ENCODE data around the gene DDX5.
"Not testable (repeated sequence)": the region's sequence is repeated elsewhere in the genome, so short reads cannot be mapped to it uniquely, and the experiment has no call there.

Gene DDX5

GRCh38 chr17:64480951-64481350, 25.1 kb downstream of the DDX5 start:
- Histone ChIP-seq H3K27me3 (ENCODE audit: insufficient read depth, poor library complexity, severe bottlenecking) (no peaks in the 10 kb centered on the region), H3K9me3 (ENCODE audit: severe bottlenecking) (no peaks in the 10 kb centered on the region), H3K4me1 (ENCODE audit: insufficient read depth, poor library complexity, severe bottlenecking) (no peaks in the 10 kb centered on the region), H3K36me3 (ENCODE audit: low read depth) (peaks cover 84% of the 10 kb centered on the region), H3K4me3 (ENCODE audit: severe bottlenecking) (no peak overlapping the region), H3K27ac (ENCODE audit: poor library complexity, severe bottlenecking) (no peak overlapping the region)
- DNase-seq (ENCODE audit: low spot score), result no peak
- ATAC-seq (ENCODE audit: low read depth), result no peak
- no peak for TF ChIP-seq CTCF (IDR thresholded peaks at IDR 0.05; ENCODE audit: poor library complexity, severe bottlenecking)

GRCh38 chr17:64477849-64478248, 28.2 kb downstream of the DDX5 start:
- Histone ChIP-seq H3K4me1 (ENCODE audit: insufficient read depth, poor library complexity, severe bottlenecking) (no peaks in the 10 kb centered on the region), H3K36me3 (ENCODE audit: low read depth) (peaks cover 58% of the 10 kb centered on the region), H3K9me3 (ENCODE audit: severe bottlenecking) (no peaks in the 10 kb centered on the region), H3K4me3 (ENCODE audit: severe bottlenecking) (no peak overlapping the region), H3K27me3 (ENCODE audit: insufficient read depth, poor library complexity, severe bottlenecking) (no peaks in the 10 kb centered on the region), H3K27ac (ENCODE audit: poor library complexity, severe bottlenecking) (no peak overlapping the region)
- ATAC-seq (ENCODE audit: low read depth) (no peak), DNase-seq (ENCODE audit: low spot score) (no peak)
- no peak for TF ChIP-seq CTCF (IDR thresholded peaks at IDR 0.05; ENCODE audit: poor library complexity, severe bottlenecking)

GRCh38 chr17:64472564-64472963, 33.5 kb downstream of the DDX5 start:
- H3K36me3 ChIP-seq (ENCODE audit: low read depth), result peaks cover 8% of the 10 kb centered on the region
- H3K27me3 ChIP-seq (ENCODE audit: insufficient read depth, poor library complexity, severe bottlenecking), result no peaks in the 10 kb centered on the region

GRCh38 chr17:64471440-64471839, 34.6 kb downstream of the DDX5 start:
- H3K4me3 ChIP-seq (ENCODE audit: severe bottlenecking), result no peak overlapping the region
- no peak for ATAC-seq (ENCODE audit: low read depth)
- no peak overlapping the region for H3K27ac ChIP-seq (ENCODE audit: poor library complexity, severe bottlenecking)
- DNase-seq (ENCODE audit: low spot score), result no peak
- H3K27me3 ChIP-seq (ENCODE audit: insufficient read depth, poor library complexity, severe bottlenecking), result no peaks in the 10 kb centered on the region
- H3K36me3 ChIP-seq (ENCODE audit: low read depth), result no peaks in the 10 kb centered on the region
- no peaks in the 10 kb centered on the region for H3K9me3 ChIP-seq (ENCODE audit: severe bottlenecking)
- no peaks in the 10 kb centered on the region for H3K4me1 ChIP-seq (ENCODE audit: insufficient read depth, poor library complexity, severe bottlenecking)
- no peak for TF ChIP-seq CTCF (IDR thresholded peaks at IDR 0.05; ENCODE audit: poor library complexity, severe bottlenecking)

More at GRCh38 chr17:64472564-64472963, 33.5 kb downstream of the DDX5 start:
- ATAC-seq (ENCODE audit: low read depth) (peak; percentile 44; the same call in 1 of the 3 replicates), DNase-seq (ENCODE audit: low spot score) (no peak)
- H3K4me3 ChIP-seq (ENCODE audit: severe bottlenecking), result no peak overlapping the region
- no peak for TF ChIP-seq CTCF (IDR thresholded peaks at IDR 0.05; ENCODE audit: poor library complexity, severe bottlenecking)
- no peak overlapping the region for H3K27ac ChIP-seq (ENCODE audit: poor library complexity, severe bottlenecking)
- H3K4me1 ChIP-seq (ENCODE audit: insufficient read depth, poor library complexity, severe bottlenecking), result no peaks in the 10 kb centered on the region
- H3K9me3 ChIP-seq (ENCODE audit: severe bottlenecking), result no peaks in the 10 kb centered on the region

- H3K4me3 ChIP-seq (ENCODE audit: severe bottlenecking), result no peak overlapping the region
- H3K36me3 ChIP-seq (ENCODE audit: low read depth), result no peaks in the 10 kb centered on the region
- DNase-seq (ENCODE audit: low spot score) (no peak), ATAC-seq (ENCODE audit: low read depth) (no peak)
- H3K27me3 ChIP-seq (ENCODE audit: insufficient read depth, poor library complexity, severe bottlenecking), result no peaks in the 10 kb centered on the region
- no peak overlapping the region for H3K27ac ChIP-seq (ENCODE audit: poor library complexity, severe bottlenecking)
- no peaks in the 10 kb centered on the region for H3K4me1 ChIP-seq (ENCODE audit: insufficient read depth, poor library complexity, severe bottlenecking)
- no peaks in the 10 kb centered on the region for H3K9me3 ChIP-seq (ENCODE audit: severe bottlenecking)
- no peak for TF ChIP-seq CTCF (IDR thresholded peaks at IDR 0.05; ENCODE audit: poor library complexity, severe bottlenecking)
Measured at GRCh38 chr17:64470625-64471024, 35.5 kb downstream of the DDX5 start.

GRCh38 chr17:64466834-64467233, 39.3 kb downstream of the DDX5 start:
- H3K4me3 ChIP-seq (ENCODE audit: severe bottlenecking); H3K4me1 ChIP-seq (ENCODE audit: insufficient read depth, poor library complexity, severe bottlenecking); H3K27ac ChIP-seq (ENCODE audit: poor library complexity, severe bottlenecking); H3K27me3 ChIP-seq (ENCODE audit: insufficient read depth, poor library complexity, severe bottlenecking); ATAC-seq (ENCODE audit: low read depth); H3K36me3 ChIP-seq (ENCODE audit: low read depth); DNase-seq (ENCODE audit: low spot score); H3K9me3 ChIP-seq (ENCODE audit: severe bottlenecking): not testable (repeated sequence)

Measured in RWPE2 (cell line).